Uterus (tissue), 2 donors: ENCODE results near the gene LYVE1.

Experiments used
- POLR2A ChIP-seq, 2 donors: fragments of 450-650 bp; IDR thresholded peaks; one replicate each; pipeline ENCODE4 v1.6.1; 2016; ENCODE audit warnings: antibody characterized with exemption in 2 of 2, mild to moderate bottlenecking in 1 of 2, moderate library complexity in 1 of 2
- TF ChIP-seq, protein P1 (sequence below), 4 experiments: fragments of 200-600 bp in 2 of 4; fragments of 450-650 bp in 2 of 4; sonication (generic) in 2 of 4; IDR thresholded peaks; one replicate each; pipeline ENCODE4 v1.5.1; 2016 to 2019; ENCODE audit warnings: antibody characterized with exemption in 4 of 4, mild to moderate bottlenecking in 2 of 4, moderate library complexity in 1 of 4

DNA sequence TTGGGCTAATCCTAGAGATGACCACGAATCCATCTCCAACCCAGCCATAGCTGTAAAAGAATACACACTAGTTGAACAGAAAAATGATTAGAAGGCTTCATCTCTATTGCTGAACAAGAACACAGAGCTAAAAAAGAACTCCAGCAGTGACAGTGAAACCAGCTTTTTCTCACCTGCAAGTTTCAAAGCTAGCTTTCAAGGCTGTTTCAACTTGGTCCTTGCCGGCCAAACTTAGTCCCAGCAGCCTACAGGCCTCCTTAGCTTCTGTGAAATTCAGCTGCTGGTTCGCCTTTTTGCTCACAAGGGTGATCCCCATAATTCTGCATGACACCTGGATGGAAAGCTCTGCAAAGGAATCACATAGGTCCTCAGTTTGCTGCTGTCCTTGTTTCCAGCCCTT, 4.4 kb downstream of the LYVE1 start:
- TF ChIP-seq, protein P1, sequence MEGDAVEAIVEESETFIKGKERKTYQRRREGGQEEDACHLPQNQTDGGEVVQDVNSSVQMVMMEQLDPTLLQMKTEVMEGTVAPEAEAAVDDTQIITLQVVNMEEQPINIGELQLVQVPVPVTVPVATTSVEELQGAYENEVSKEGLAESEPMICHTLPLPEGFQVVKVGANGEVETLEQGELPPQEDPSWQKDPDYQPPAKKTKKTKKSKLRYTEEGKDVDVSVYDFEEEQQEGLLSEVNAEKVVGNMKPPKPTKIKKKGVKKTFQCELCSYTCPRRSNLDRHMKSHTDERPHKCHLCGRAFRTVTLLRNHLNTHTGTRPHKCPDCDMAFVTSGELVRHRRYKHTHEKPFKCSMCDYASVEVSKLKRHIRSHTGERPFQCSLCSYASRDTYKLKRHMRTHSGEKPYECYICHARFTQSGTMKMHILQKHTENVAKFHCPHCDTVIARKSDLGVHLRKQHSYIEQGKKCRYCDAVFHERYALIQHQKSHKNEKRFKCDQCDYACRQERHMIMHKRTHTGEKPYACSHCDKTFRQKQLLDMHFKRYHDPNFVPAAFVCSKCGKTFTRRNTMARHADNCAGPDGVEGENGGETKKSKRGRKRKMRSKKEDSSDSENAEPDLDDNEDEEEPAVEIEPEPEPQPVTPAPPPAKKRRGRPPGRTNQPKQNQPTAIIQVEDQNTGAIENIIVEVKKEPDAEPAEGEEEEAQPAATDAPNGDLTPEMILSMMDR (IDR thresholded peaks at IDR 0.05) = no peak
- no peak for TF ChIP-seq POLR2A (IDR thresholded peaks at IDR 0.05)
